Thyroid gland (tissue), 4 donors: ENCODE measurements around the gene FAM20B.
"Not testable (repeated sequence)": the region's sequence is repeated elsewhere in the genome, so short reads cannot be mapped to it uniquely, and the experiment has no call there.

Source experiments
- CTCF ChIP-seq, 6 experiments: fragments of 200-600 bp in 3 of 6; fragments of 450-650 bp in 3 of 6; sonication (generic) in 3 of 6; IDR thresholded peaks; one replicate each; pipeline ENCODE4 v1.5.1; 2016 to 2019; ENCODE audit warnings: antibody characterized with exemption in 6 of 6, mild to moderate bottlenecking in 2 of 6, inconsistent platforms in 1 of 6, moderate library complexity in 1 of 6
- POLR2A ChIP-seq, 2 donors: fragments of 450-650 bp; IDR thresholded peaks; one replicate each; pipeline ENCODE4 v1.6.1; 2017; ENCODE audit warnings: antibody characterized with exemption in 2 of 2, mild to moderate bottlenecking in 2 of 2, moderate library complexity in 1 of 2

GRCh38 chr1:178988198-178988597, 37.5 kb upstream of the FAM20B start:
- TF ChIP-seq CTCF, POLR2A (IDR thresholded peaks at IDR 0.05): not testable (repeated sequence)
